ENCODE results near the gene TRIM10.

Gene TRIM10

GRCh38 chr6:30171677-30172471, 10.9 kb upstream of the TRIM10 start (continued):
- no peak for TF ChIP-seq ZNF266 (tag by site-specific recombination; IDR thresholded peaks at IDR 0.05; ENCODE audit: low read depth)
- TF ChIP-seq ZNF529 (tag by site-specific recombination; IDR thresholded peaks at IDR 0.05; ENCODE audit: insufficient replicate concordance): no peak
- no peak for TF ChIP-seq ZNF2 (tag by site-specific recombination; IDR thresholded peaks at IDR 0.05)
- no peak for TF ChIP-seq ZNF629 (tag by site-specific recombination; IDR thresholded peaks at IDR 0.05)
- no peak for TF ChIP-seq ZNF133 (tag by site-specific recombination; IDR thresholded peaks at IDR 0.05)
- no peak for TF ChIP-seq ZNF398 (tag by site-specific recombination; IDR thresholded peaks at IDR 0.05)
- TF ChIP-seq ZNF626 (tag by site-specific recombination; IDR thresholded peaks at IDR 0.05): no peak
- TF ChIP-seq ZNF23 (tag by site-specific recombination; IDR thresholded peaks at IDR 0.05; ENCODE audit: borderline replicate concordance): no peak

GRCh38 chr6:30169658-30170614, 8.9 kb upstream of the TRIM10 start:
- Histone ChIP-seq H3K36me3 (ENCODE audit: control insufficient read depth in 2 of 2, insufficient read depth in 1 of 2, low read length in 2 of 2) (no peaks in the 10 kb centered on the region), H3K27ac (ENCODE audit: extremely low read depth, low read depth, low read length) (no peak overlapping the region), H3K9me3 (ENCODE audit: control insufficient read depth, insufficient read depth, low read depth, low read length) (no peaks in the 10 kb centered on the region), H3K4me1 (ENCODE audit: control insufficient read depth, insufficient read depth, low read length) (no peaks in the 10 kb centered on the region), H3K4me3 (ENCODE audit: low read depth, low read length) (no peak overlapping the region)
- ChIA-PET POLR2A (no interaction called here), CTCF (interaction anchor here (0.6 to 2.5 kb wide), 11 partner anchors 37 to 363 kb away, joined by 3 to 74 read pairs (median 4); no protein-coding TSS in a partner anchor)
- TF ChIP-seq ZNF362 (tag by site-specific recombination; IDR thresholded peaks at IDR 0.05) (peak; percentile 50; the same call in 1 of the 2 replicates), ZFP3 (tag by site-specific recombination; IDR thresholded peaks at IDR 0.05; ENCODE audit: low read depth) (no peak), ZNF354C (tag by site-specific recombination; IDR thresholded peaks at IDR 0.05; ENCODE audit: borderline replicate concordance, low read depth) (no peak), ZNF549 (tag by site-specific recombination; IDR thresholded peaks at IDR 0.05) (no peak), ZNF366 (tag by site-specific recombination; conservative IDR thresholded peaks at IDR 0.05) (peak; percentile 36; the same call in 1 of the 2 replicates), KLF17 (tag by site-specific recombination; IDR thresholded peaks at IDR 0.05) (no peak), ZNF514 (tag by site-specific recombination; IDR thresholded peaks at IDR 0.05) (no peak), ZNF654 (tag by site-specific recombination; IDR thresholded peaks at IDR 0.05; ENCODE audit: low read depth) (peak; percentile 96), ZNF692 (tag by site-specific recombination; IDR thresholded peaks at IDR 0.05) (no peak), PRDM10 (tag by site-specific recombination; IDR thresholded peaks at IDR 0.05) (peak; percentile 71), ZNF2 (tag by site-specific recombination; IDR thresholded peaks at IDR 0.05) (0 out of 2 replicates have a peak, but pooled peaks have one; percentile 31), ZNF404 (tag by site-specific recombination; IDR thresholded peaks at IDR 0.05) (no peak), CTCF (tag by site-specific recombination; IDR thresholded peaks at IDR 0.05) (peak; percentile 73), ZNF560 (tag by site-specific recombination; IDR thresholded peaks at IDR 0.05; ENCODE audit: borderline replicate concordance) (no peak)
